MCF 10A (cell line): ENCODE data around the gene SPPL3. TPM values are rescaled to one million over a fixed set of nuclear protein-coding genes. Genes with fewer than 3 reads are reported as not detected.

ENCODE experiments used
- BruUV-seq: library from RNA; stranded (reverse); fragments of 400-500 nt; replicated peaks from 2 replicates; lab custom pipeline; 2021; lab: Mats Ljungman, UMichigan
- CTCF ChIA-PET: fragments of 300-600 bp; sonication (Branson Sonifier 250); formaldehyde crosslinking; extraction: SDS; loops from one replicate; lab custom pipeline; 2021; ENCODE audit warnings: antibody characterized with exemption, inconsistent platforms; lab: Yijun Ruan, JAX
- POLR2A ChIA-PET: fragments of 300-600, 350-650 bp; sonication (Branson Sonifier 250); formaldehyde crosslinking; extraction: SDS; loops from one replicate; lab custom pipeline; 2020; ENCODE audit warnings: antibody characterized with exemption, inconsistent platforms; lab: Yijun Ruan, JAX
- DNase-seq: peaks from one replicate; pipeline ENCODE4 v3.0.0-alpha.2; 2018; ENCODE audit not compliant: unreplicated experiment
- H3K27ac Mint-ChIP-seq: one replicate; pipeline ENCODE4 v1.8.0; 2022; ENCODE audit warnings: mild to moderate bottlenecking, low read depth, mixed read lengths; ENCODE audit not compliant: unreplicated experiment
- H3K27me3 Mint-ChIP-seq: one replicate; pipeline ENCODE4 v1.8.0; 2022; ENCODE audit warnings: mixed read lengths; ENCODE audit not compliant: insufficient read depth, unreplicated experiment
- H3K36me3 Mint-ChIP-seq: one replicate; pipeline ENCODE4 v1.8.0; 2022; ENCODE audit warnings: mild to moderate bottlenecking, moderate library complexity, mixed read lengths; ENCODE audit not compliant: insufficient read depth, unreplicated experiment
- H3K4me1 Mint-ChIP-seq: one replicate; pipeline ENCODE4 v1.8.0; 2022; ENCODE audit warnings: mixed read lengths; ENCODE audit not compliant: insufficient read depth, unreplicated experiment
- H3K4me3 Mint-ChIP-seq: one replicate; pipeline ENCODE4 v1.8.0; 2022; ENCODE audit warnings: mild to moderate bottlenecking, moderate library complexity, mixed read lengths; ENCODE audit not compliant: unreplicated experiment
- H3K9me3 Mint-ChIP-seq: one replicate; pipeline ENCODE4 v1.8.0; 2022; ENCODE audit warnings: mixed read lengths; ENCODE audit not compliant: unreplicated experiment
- CTCF ChIP-seq: fragments of 200-600 bp; IDR thresholded peaks from one replicate; pipeline ENCODE4 v1.8.0; 2022; ENCODE audit warnings: antibody characterized with exemption, mild to moderate bottlenecking; ENCODE audit not compliant: unreplicated experiment
- intact Hi-C: fragments of 100-400 bp; cut with micrococcal nuclease; formaldehyde crosslinking; loops from 2 replicates; pipeline ENCODE4 v1.14.1; 2022
- total RNA-seq: library from RNA; stranded (reverse); gene quantifications from 2 replicates; pipeline ENCODE4 v1.2.3, GENCODE V29; 2022

The SPPL3 gene
- total RNA-seq, 1 experiment from 2014 or later: 32.6 TPM

- H3K4me3 Mint-ChIP-seq: no peak overlapping the region
- no peaks in the 10 kb centered on the region for H3K9me3 Mint-ChIP-seq
- no peaks in the 10 kb centered on the region for H3K27me3 Mint-ChIP-seq
- ChIA-PET POLR2A (interaction anchor here (0.6 to 1.6 kb wide), 2 partner anchors 12 to 338 kb away, joined by 3 to 4 read pairs; no protein-coding TSS in a partner anchor), CTCF (interaction anchor here (0.6 to 1.1 kb wide), 3 partner anchors 10 to 347 kb away, joined by 4 to 5 read pairs (median 4); no protein-coding TSS in a partner anchor)
- intact Hi-C loops: no loop called here
- no peaks in the 10 kb centered on the region for H3K4me1 Mint-ChIP-seq
- H3K27ac Mint-ChIP-seq: no peak overlapping the region
- BruUV-seq: no TSS peak
- no peak for DNase-seq
- TF ChIP-seq CTCF: no peak
- peaks cover 92% of the 10 kb centered on the region for H3K36me3 Mint-ChIP-seq
Observed at GRCh38 chr12:120767071-120768024, 136.8 kb downstream of the SPPL3 start.

DNA sequence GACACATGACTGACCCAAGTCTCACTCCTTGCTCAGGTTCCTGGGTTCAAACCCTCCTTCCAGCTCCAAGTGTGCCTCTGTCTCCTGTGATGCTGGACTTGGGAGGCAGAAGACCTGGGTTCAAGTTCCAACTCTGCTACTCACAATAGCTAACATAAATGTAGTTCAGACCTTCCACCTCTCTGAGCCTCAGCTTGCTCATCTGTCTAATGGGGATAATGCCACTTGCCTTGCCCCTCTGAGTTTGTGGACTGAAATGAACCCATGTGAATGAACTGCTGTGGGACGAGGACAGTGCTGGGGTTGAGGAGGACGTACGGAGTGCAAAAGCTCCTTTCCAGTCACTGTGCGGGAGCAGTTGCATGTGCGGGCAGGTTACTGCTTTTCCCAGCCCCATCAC, 137.6 kb downstream of the SPPL3 start:
- POLR2A ChIA-PET: interaction anchor here (0.6 to 1.6 kb wide), 2 partner anchors 11 to 339 kb away, joined by 3 to 4 read pairs; no protein-coding TSS in a partner anchor
- intact Hi-C loops: no loop called here
- Mint-ChIP-seq H3K4me1 (no peaks in the 10 kb centered on the region), H3K27ac (no peak overlapping the region), H3K36me3 (peaks cover 93% of the 10 kb centered on the region), H3K9me3 (no peaks in the 10 kb centered on the region), H3K4me3 (no peak overlapping the region), H3K27me3 (no peaks in the 10 kb centered on the region)
- no peak for DNase-seq
- BruUV-seq: no TSS peak
- CTCF ChIA-PET: interaction anchor here (0.6 to 0.9 kb wide), 3 partner anchors 9 to 377 kb away, joined by 3 to 4 read pairs (median 3); no protein-coding TSS in a partner anchor
- TF ChIP-seq CTCF: no peak

- Mint-ChIP-seq H3K9me3 (no peaks in the 10 kb centered on the region), H3K4me1 (no peaks in the 10 kb centered on the region), H3K36me3 (peaks cover 87% of the 10 kb centered on the region), H3K27ac (no peak overlapping the region), H3K4me3 (no peak overlapping the region), H3K27me3 (no peaks in the 10 kb centered on the region)
- DNase-seq: no peak
- POLR2A ChIA-PET: interaction anchor here (0.6 to 0.9 kb wide), 5 partner anchors 14 to 207 kb away, joined by 3 to 5 read pairs (median 3); no protein-coding TSS in a partner anchor
- intact Hi-C loops: no loop called here
- CTCF ChIA-PET: interaction anchor here (1.4 kb wide), 1 partner anchor 207 kb away, joined by 6 read pairs; no protein-coding TSS in a partner anchor
- no peak for TF ChIP-seq CTCF
- BruUV-seq: no TSS peak
Observed at GRCh38 chr12:120764816-120765215, 139.3 kb downstream of the SPPL3 start.

- no peaks in the 10 kb centered on the region for H3K4me1 Mint-ChIP-seq
- no peak overlapping the region for H3K4me3 Mint-ChIP-seq
- no peaks in the 10 kb centered on the region for H3K27me3 Mint-ChIP-seq
- H3K9me3 Mint-ChIP-seq: no peaks in the 10 kb centered on the region
- H3K36me3 Mint-ChIP-seq: peaks cover 72% of the 10 kb centered on the region
- CTCF ChIA-PET: interaction anchor here (0.6 to 1.2 kb wide), 2 partner anchors 114 to 209 kb away, joined by 4 read pairs; no protein-coding TSS in a partner anchor
- no peak for DNase-seq
- TF ChIP-seq CTCF: no peak
- POLR2A ChIA-PET: no interaction called here
- no TSS peak for BruUV-seq
- H3K27ac Mint-ChIP-seq: no peak overlapping the region
- intact Hi-C loops: no loop called here
Observed at GRCh38 chr12:120763250-120763649, 140.9 kb downstream of the SPPL3 start.
